HepG2 (cell line): ENCODE measurements around the gene FERMT2. TPM values are rescaled to one million over a fixed set of nuclear protein-coding genes. Genes with fewer than 3 reads are reported as not detected.
A peak's percentile ranks its signal among the peaks of the same experiment; 100 is the strongest.

Experiments
- ATAD3A ChIP-seq: sonication (generic); formaldehyde crosslinking; IDR thresholded peaks from 2 replicates; pipeline ENCODE4 v1.4.0; 2020; ENCODE audit warnings: missing genetic modification reagents
- HNF1B ChIP-seq: sonication (generic); formaldehyde crosslinking; IDR thresholded peaks from 2 replicates; pipeline ENCODE4 v1.5.1; 2020; ENCODE audit warnings: mild to moderate bottlenecking, moderate library complexity, missing genetic modification reagents
- HNRNPLL ChIP-seq: fragments of 200-400 bp; formaldehyde crosslinking; IDR thresholded peaks from 2 replicates; pipeline ENCODE4 v1.6.1; 2017; ENCODE audit warnings: mild to moderate bottlenecking, low read depth, low read length; ENCODE audit not compliant: poor library complexity, severe bottlenecking
- KDM5B ChIP-seq: sonication (generic); formaldehyde crosslinking; IDR thresholded peaks from 2 replicates; pipeline ENCODE4 v1.4.0; 2020; ENCODE audit warnings: missing genetic modification reagents, mild to moderate bottlenecking, borderline replicate concordance
- LCORL ChIP-seq, 2 experiments: fragments of 450-650 bp in 1 of 2; sonication (generic) in 1 of 2; formaldehyde crosslinking in 1 of 2; IDR thresholded peaks; 2 replicates each; pipeline versions ENCODE4 v1.5.0 to v1.6.1; 2017 to 2020; ENCODE audit warnings: antibody characterized with exemption in 1 of 2, missing genetic modification reagents in 1 of 2
- NR2F1 ChIP-seq, 2 experiments: fragments of 450-650 bp in 1 of 2; formaldehyde crosslinking in 1 of 2; IDR thresholded peaks; 2 replicates each; pipeline versions ENCODE4 v1.5.0 to v1.6.1; 2016 to 2020; ENCODE audit warnings: mild to moderate bottlenecking in 1 of 2, missing compliant biosample characterization in 1 of 2, missing genetic modification reagents in 1 of 2, moderate library complexity in 1 of 2
- PHF8 ChIP-seq: sonication (generic); formaldehyde crosslinking; IDR thresholded peaks from 2 replicates; pipeline ENCODE4 v1.5.0; 2020; ENCODE audit warnings: missing genetic modification reagents
- RBM22 ChIP-seq: fragments of 200-400 bp; formaldehyde crosslinking; optimal IDR thresholded peaks from 2 replicates; pipeline ENCODE3; 2017; ENCODE audit warnings: mild to moderate bottlenecking, low read length, moderate library complexity
- RBM39 ChIP-seq: fragments of 200-400 bp; formaldehyde crosslinking; IDR thresholded peaks from one replicate; pipeline ENCODE4 v1.6.1; 2018; ENCODE audit warnings: antibody characterized with exemption, mild to moderate bottlenecking, low read depth, low read length; ENCODE audit not compliant: poor library complexity, severe bottlenecking
- SKIL ChIP-seq: sonication (generic); formaldehyde crosslinking; IDR thresholded peaks from 2 replicates; pipeline ENCODE4 v1.8.0; 2022; ENCODE audit warnings: missing genetic modification reagents, mild to moderate bottlenecking, moderate library complexity, borderline replicate concordance
- ZHX2 ChIP-seq, 2 experiments: sonication (generic) in 1 of 2; formaldehyde crosslinking in 1 of 2; IDR thresholded peaks; 2 replicates each; pipeline versions ENCODE4 v1.6.1 to v1.9.0; 2014 to 2022; ENCODE audit warnings: antibody characterized with exemption in 1 of 2, borderline replicate concordance in 1 of 2, inconsistent platforms in 1 of 2, low read depth in 1 of 2, missing genetic modification reagents in 1 of 2
- ZNF563 ChIP-seq: sonication (generic); formaldehyde crosslinking; IDR thresholded peaks from 2 replicates; pipeline ENCODE4 v1.8.0; 2022; ENCODE audit warnings: mild to moderate bottlenecking, moderate library complexity, missing genetic modification reagents
- ZNF580 ChIP-seq: IDR thresholded peaks from 2 replicates; pipeline ENCODE4 v1.6.1; 2016; ENCODE audit warnings: low read depth, borderline replicate concordance
- ZSCAN29 ChIP-seq: sonication (generic); formaldehyde crosslinking; conservative IDR thresholded peaks from 2 replicates; pipeline ENCODE4 v1.4.0; 2020; ENCODE audit warnings: mild to moderate bottlenecking, missing genetic modification reagents
- polyA plus RNA-seq, 8 experiments: library from polyadenylated mRNA; depleted of rRNA in 3 of 8; stranded (reverse) in 7 of 8; unstranded in 1 of 8; fragments of >200 nt; fragmentation: Illumina TruSeq in 4 of 8; extraction: Trizol in 4 of 8; gene quantifications; 2 replicates each; pipeline versions ENCODE4 v1.2.1 to v1.2.3, GENCODE V29; 2011 to 2016; ENCODE audit warnings: low read depth in 4 of 8, missing spikeins in 1 of 8, mixed read lengths in 1 of 8; ENCODE audit not compliant: insufficient read depth in 1 of 8
- total RNA-seq, 5 experiments: library from RNA; depleted of rRNA; stranded (reverse); fragments of >200 nt; fragmentation: Illumina TruSeq; extraction: Trizol; gene quantifications; 2 replicates each; pipeline ENCODE4 v1.2.3, GENCODE V29; 2016; ENCODE audit warnings: low read depth in 1 of 5

The FERMT2 gene
- total and polyA plus RNA-seq, 2 of the 13 experiments (the other 11 are each of a cell fraction or from before 2014, with no cell fraction given) = 36.2 to 60.4 TPM

- TF ChIP-seq KDM5B (CRISPR knock-in tag) (peak; percentile 25; the same call in 1 of the 2 replicates), LCORL (IDR thresholded peaks at IDR 0.05) (no peak), LCORL (CRISPR knock-in tag; IDR thresholded peaks at IDR 0.05) (0 out of 2 replicates have a peak, but pooled peaks have one; percentile 18), RBM22 (no peak), PHF8 (CRISPR knock-in tag) (peak; percentile 80), ZNF563 (CRISPR knock-in tag) (no peak; the same call in 1 of the 2 replicates), ATAD3A (no peak), HNF1B (no peak), NR2F1 (CRISPR knock-in tag; IDR thresholded peaks at IDR 0.05) (no peak), RBM39 (peak; percentile 3), ZHX2 (IDR thresholded peaks at IDR 0.05; ENCODE audit: low read depth) (no peak), ZHX2 (CRISPR knock-in tag; IDR thresholded peaks at IDR 0.05; ENCODE audit: borderline replicate concordance) (no peak), ZSCAN29 (CRISPR knock-in tag) (no peak), HNRNPLL (no peak), SKIL (CRISPR knock-in tag) (peak; percentile 13; the same call in 1 of the 2 replicates), ZNF580 (no peak)
These were observed at the start of gene FERMT2 (continued) for GRCh38 chr14:52950898-52951680.
